ENCODE data around the gene CADM3.

The CADM3 gene

DNA sequence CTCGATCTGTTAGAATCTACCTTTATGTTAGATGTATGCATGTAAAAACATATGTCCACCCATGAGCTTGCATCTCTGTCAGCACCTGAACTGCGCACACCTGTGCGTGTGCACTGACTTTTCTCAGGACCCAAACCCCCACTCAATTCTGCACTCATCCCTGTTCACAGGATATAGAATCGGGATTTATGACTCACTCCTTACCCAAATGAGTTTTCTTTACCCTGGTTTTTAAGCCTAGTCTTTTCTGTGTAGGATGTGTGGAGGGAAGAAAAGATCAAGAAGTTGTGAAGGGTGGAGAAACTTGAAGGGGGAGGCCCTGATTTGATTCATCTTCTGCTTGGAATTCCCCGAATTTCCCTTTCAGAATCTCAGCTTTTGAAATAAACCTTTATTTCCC lies 35.7 kb downstream of the CADM3 start:
- no peak for DNase-seq (ENCODE audit: low read depth)

DNA sequence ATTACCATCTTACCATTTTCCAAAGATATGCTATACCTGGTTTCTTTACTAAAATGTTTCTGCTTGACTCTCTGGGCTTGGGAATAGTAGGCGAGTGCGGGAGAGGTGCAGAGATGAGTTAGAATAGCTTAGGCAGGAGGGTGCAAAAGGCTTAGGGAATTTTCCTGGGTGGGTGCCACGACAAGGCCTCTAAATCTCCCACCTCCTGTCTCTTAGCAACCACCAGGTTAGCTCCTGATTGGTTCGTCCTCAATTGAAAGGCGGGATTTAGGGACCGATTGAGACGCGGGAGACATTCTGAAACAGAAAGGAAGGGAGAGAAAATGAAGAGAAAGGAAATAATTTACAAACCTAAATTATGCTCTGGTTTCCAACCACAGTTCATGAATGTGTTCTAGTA lies 36.4 kb downstream of the CADM3 start:
- no peak for DNase-seq (ENCODE audit: low read depth)

DNA sequence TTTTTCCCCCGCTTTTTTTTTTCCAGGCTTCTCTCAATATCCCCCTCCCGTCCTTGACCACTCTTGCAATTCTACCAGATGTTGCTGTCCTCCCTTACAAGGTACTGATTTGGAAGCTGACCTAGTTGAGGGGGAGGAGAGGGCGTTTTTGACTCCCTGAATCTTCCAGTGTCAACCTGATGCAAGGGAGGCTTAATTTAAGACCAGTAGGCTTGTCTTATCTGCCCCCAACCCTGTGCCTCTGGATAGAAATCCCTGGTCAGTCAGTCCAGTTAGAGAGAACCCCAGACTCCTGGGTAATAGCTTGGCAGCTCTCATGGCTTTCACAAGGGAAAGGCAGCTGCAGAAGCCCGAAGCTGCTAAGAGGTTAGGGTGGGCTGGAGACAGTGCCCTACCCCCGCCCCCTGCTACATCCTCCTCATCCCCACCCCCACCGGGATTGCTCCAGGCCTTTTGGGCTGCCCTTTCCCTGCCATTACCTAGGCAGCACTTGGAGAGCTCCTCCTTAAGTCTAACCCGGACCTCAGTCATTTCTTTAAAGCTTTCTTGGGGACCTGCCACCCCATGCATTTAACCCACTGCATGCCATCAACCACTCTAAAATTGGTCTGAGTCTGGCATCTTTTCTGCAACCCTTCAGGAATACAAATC lies 36.9 kb downstream of the CADM3 start:
- no peak for DNase-seq (ENCODE audit: low read depth)

DNA sequence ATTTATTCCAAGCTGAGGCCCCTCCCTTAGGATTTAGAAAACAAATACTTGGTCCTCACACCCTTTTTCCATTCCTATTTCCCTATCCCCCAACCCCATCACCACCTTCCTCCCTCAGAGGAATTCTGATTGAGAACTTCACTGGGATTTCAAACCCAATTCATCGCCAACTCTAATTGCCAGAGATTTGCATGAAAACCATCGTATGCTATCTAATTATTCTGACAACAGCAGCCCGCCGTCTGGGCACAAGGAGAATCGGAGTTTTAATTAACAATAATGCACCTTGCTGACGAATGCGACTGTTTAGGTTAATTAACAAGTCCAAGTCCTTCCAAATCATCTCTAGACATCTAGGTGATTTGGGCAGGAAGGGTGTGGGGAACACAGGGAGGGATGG lies 37.6 kb downstream of the CADM3 start:
- DNase-seq (ENCODE audit: low read depth), result no peak

DNA sequence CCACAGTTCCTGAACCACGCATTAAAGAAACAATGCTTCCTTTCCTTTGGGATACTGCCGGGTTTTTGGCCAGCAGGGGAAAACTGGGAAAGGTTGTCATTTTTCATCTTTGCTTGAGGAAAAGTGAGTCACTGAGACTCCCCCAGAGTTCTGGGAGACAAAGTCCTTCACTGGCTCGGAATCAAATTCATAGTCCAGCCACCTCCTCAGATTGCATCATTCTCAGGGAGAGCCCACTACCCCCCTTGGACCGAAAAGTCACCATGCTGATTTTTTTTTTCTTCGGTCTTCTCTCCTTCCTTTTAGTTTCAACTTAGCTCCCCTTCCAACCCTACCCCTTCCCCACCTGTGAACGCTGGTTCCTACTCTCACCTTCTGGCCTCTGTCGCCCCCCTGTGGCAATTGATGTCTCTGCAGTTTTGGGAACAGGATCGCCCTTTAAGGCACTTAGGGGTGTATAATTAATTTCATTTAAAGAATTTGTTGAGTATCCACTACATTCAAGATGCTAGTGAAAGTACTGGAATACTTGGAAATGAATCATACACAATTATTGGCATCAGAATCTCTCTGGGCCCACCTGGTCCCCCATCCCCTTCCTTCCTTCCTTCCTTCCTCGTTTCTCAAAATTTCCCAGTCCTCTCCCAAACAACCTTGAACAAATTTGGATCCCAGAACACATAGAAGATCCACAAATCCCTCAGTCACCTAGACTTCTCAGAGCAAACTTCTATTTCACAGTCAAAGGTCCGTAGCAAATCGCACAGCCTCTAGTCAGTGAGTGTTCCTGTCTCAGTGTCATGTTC lies 40.1 kb downstream of the CADM3 start:
- no peak for DNase-seq (ENCODE audit: low read depth)

DNA sequence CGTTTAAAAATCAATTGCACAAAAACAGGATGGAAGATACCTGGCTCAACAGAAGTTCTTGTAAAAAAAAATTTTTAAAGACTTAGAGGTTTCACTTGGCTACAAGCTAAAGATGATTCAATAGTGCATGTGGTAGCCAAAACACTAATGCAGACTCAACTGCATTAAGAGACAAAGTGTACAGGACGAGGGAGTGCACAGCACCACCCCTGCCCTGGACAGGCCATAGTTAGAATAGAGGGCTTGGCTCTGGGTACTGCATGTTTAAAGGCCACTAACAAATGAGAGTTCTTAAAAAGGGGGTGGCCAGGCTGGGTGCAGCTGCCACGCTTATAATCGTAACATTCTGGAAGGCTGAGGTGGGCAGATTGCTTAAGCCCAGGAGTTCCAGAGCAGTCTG lies 41.2 kb downstream of the CADM3 start:
- no peak for DNase-seq (ENCODE audit: low read depth)

DNA sequence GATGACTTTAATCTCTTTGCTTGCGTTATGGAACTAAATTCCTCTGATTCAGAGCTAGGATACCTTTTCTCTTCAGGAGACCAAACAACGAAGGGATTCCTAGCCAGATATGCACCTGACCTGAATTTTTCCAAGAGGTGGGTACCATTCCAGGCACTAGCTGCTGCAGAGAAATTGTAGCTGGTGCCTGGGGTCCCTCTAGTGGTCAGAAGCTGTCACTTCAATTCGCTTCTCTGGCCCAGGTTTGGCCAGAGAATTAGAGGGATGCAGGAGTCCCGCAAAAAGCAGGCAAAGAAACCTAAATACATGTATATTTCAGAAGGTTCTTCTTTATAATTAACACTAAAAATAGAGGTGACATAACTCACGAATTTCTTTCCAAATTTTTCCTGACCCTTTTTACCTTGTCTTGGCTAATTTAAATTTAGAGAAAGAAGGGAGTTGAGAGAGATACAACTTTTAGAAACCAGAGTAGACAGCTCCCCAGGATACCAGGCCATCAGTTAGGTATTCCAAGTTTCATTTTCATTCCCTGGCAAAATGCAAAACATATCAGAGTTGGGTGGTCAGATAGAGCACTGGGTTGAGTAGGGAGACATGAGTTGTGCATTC lies 42.8 kb downstream of the CADM3 start:
- no peak for DNase-seq (ENCODE audit: low read depth)

DNA sequence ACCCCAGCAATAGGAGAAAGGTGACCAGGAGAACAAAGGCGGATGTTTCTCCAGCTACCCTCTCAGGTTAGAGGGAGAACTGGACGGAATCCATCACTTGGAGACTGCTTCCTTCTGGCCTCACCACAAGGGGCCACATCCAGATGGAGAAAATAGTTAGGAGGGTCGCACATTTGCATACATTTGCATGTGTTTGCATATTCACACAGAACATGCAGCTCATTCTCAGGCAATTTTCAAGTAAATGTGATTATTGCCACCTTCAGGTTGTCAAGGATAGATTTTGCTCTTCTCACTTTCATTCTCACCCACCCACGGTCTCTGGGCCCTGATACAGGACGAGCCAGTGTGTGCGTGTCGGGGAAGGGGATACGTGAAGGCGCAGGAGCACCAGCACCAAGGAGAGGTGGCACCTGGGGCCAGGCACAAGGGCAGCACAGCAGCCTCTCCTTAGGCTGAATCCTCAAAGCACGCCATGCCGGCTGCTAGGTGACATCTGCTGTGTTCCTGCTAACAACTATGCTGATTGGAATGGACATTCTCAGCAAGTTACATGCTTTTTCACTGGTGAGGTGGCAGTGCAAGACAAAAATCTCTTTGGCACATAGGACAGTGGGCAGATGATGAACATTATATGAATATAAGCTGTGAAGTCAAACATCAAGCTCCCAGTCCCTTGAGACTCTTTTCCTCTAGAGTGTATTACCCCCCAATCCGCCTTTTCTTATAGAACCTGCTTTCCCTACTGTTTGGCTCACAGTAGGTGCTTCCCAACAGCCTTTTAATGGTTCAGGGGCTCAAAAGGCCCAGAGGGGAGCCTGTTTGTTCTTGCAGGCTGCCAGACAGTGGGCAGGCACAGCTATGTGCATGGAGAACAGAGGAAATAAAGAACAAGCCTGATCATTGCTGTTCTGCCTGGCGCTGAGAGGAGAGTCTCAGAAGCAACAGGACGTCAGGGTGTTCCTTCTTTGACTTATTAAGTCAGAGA lies 47.5 kb downstream of the CADM3 start:
- DNase-seq (ENCODE audit: low read depth), result no peak

DNA sequence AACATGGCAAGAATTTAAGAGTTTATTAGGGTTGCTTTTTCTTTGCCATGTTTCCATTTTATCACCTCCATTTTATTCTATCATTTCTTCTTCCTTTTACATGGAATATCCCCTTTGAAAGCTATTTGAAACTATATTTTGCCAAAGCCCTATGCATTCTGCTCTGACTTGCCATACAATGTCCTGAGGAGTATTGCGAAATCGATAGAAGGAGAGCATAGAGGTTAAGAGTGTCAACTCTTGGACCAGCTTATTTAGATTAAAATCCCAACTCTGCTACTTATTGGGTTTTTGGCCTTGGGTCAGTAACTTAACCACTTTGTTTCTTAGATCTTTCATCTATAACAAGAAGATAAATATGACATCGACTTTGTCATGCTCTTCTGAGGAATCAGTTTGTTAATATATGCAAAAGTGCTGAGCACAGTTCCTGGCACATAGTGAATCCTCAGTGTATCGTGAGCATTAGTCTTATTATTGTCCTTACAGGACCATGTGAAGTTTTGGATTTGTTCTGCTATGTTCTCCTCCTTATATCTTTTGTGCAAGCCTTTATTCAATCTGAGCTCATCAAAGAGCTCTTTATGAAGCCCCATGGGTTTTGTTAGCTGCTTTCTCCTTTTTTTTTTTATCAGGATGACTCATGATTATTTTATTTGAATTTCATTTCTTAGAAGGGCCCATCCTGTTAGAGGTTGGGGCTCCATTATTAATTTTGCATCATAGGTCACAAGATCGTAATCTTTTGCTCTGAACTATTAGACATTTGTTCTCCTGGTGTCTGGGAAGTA lies 50.9 kb downstream of the CADM3 start:
- DNase-seq (ENCODE audit: low read depth), result no peak

DNA sequence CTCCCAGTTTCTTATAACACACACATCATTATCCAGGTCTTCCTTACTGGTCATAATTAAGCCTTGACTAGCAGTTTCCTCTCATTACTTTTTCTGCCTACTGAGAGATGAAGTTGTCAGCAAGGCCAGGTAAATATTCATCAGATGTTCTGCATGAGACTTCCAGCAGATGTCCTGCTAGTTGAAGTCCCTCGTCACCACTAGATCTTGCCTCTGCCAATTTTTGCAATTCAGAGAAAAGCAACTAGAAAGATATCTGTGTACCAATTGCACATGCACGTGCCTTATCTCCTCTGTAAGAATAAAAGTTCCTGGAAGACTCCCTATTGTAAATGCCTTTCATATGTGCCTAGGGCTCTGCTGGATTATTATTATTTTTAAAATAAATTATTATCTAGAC lies 51.6 kb downstream of the CADM3 start:
- no peak for DNase-seq (ENCODE audit: low read depth)

DNA sequence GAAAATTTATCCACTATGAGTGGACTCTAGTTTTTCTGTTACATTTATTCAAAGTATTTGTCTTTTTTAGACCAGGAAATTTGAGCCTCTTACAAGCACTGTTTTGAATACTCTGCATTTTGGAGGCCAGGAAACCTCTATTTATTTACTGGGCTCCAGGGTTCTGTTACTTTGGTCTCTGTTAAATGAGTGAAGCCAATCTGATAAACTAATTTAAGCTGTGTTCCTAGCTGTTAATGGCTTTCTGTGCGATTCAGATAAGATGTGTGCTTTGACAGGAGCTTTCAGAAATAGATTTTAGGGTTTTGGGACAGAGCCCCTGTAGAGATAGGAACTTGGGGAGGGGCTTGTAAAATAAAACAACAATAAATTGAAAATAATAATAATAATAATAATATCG lies 57.1 kb downstream of the CADM3 start:
- DNase-seq (ENCODE audit: low read depth), result no peak

DNA sequence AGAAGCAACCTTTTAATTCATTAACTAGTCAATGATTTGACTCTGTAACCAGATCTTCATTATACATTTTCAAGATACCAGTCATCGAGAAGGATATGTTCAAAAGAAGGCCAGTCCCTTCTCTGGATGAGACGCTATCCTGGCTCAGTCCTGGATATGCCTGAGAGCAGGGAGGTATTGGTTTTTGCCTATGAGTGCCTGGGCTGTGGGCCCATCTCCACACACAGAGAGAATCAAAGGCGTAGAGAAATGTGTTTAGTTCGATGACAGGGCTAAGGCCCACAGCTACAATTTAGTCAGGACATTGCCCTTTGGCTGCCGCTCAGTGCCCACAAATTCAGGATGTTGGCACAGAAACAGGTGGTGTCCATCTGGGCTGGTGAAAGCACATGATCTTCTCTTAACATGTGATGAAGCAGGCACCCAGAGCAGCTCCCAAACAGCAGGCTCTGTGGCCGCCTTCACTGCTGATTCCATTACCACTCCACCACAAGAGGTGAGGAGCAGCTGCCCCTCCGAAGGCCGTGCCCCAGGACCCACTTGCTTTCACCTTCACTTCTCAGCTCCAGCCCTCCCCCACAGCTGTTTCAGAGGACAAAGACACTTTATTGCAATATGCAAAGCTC lies 58.0 kb downstream of the CADM3 start:
- no peak for DNase-seq (ENCODE audit: low read depth)

DNA sequence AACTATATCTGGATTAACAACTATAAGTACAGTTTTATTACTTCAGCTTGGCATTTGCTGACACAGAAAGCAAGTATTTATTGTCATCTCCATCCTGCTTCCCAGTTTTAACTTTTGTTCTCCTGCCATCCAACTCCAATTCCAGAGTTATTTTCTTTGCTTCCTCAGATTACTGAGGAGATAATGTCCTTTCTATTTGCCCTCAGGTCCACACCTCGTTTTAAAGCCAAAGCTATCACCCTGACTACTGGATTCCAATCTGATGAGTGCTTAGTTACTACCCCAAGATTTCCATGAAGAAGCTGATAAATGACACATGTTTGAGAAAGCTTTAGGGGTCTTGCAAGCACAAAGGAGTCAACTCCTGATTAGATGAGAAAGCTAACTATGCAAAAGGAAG lies 58.5 kb downstream of the CADM3 start:
- peak; percentile 48 for DNase-seq (ENCODE audit: low read depth)

DNA sequence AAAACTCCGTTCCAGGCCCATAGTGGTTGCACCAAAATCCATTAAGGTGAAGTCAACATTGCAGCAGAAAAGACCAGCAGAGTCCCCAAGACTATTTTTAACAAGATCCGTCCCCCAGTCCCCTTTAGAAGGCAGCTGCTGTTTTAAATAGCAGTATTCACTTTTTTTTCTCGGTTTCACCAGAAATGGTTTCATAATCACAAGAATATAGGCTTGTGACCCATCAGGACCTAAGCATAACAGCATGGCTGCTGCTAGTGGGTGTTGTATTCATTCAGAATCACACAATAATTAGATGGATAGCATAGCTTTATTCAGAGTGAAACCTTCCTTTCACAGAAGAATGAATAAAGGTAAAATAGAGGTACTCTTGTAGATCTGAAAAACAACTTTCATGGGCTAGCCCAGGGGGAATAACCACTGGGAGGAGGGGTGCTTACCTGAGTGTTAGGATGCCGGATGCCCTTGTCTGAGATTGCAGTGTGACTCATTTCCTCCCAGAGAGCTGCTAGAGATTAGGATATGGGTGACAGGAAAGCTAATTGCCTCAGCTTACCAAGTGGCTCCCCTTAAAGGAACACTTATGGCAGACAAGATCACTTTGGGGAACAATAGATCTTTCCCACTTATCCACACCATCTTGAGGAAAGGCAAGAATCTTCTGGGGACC lies 68.3 kb downstream of the CADM3 start:
- DNase-seq (ENCODE audit: low read depth), result no peak

DNA sequence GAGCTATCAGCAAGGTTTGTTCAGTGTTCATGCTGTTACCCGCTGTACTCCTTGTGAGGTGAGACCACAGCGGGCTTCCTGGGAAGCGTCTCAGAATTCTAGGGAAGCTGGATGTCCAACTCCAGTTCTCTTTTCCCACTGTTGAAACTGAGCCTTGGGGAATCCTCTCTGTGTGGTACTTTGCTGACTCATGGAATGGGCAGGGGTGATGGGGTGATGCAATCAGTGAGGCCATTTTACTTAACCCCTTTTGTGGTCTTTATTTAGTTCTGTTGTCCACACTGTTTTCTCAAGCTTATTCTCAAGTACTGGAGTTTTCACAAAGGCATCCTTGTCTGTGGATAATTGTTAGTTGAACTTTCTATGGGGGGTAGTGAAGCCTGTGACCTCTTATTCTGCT lies 75.9 kb downstream of the CADM3 start:
- DNase-seq (ENCODE audit: low read depth), result no peak

DNA sequence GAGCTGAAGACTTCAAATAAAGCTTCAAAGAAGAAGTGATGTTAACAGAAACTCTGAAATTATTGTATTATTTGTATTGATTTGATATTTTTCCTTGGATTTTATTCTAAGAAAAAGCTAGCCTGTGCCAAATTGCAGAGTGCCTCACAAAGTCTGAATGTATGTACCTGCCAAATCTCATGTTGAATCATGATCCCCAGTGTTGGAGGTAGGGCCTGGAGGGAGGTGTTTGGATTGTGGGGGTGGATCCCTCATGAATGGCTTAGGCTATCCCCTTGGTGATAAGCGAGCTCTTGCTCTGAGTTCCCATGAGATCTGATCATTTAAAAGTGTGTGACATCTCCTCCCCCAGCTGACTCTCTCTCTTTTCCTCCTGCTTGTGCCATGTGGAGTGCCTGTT lies 76.9 kb downstream of the CADM3 start:
- no peak for DNase-seq (ENCODE audit: low read depth)

DNA sequence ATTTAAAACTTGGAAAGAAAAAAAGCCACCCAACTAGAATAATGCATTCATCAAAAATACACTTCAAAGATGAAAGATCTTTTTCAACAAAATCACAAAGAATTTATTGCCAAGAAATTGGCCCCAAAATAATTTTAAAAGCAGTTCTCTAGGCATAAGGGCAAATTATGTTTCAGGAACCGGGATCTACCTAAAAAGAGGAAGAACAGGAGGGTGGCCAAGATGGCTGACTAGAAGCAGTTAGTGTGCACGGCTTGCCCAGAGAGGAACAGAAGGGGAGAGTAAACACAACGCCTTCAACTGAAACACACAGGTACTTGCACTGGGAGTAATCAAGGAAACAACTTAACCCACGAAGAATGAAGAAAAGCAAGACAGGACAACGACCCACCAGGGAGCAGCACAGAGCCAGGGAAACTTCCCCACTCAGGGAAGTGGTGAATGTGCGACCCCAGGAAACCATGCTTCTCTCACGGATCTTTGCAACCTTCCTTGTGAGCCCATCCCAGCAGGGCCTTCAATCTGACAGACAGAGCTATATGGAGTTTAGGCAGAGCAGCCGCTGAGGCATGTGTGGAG lies 79.3 kb downstream of the CADM3 start:
- no peak for DNase-seq (ENCODE audit: low read depth)

Measured in HS-5 (cell line).